NT2/D1 (cell line): Measurements from ENCODE around the gene AKR7A2.

ENCODE experiments used
- SUZ12 ChIP-seq: IDR thresholded peaks from 2 replicates; pipeline ENCODE4 v1.6.1; 2011; ENCODE audit not compliant: insufficient read length, insufficient read depth; ENCODE audit errors: extremely low read depth
- ZNF274 ChIP-seq: IDR thresholded peaks from 2 replicates; pipeline ENCODE4 v1.6.1; 2011; ENCODE audit warnings: mild to moderate bottlenecking, low read depth, low read length

- TF ChIP-seq ZNF274 (no peak), SUZ12 (no peak)
These were observed 15.8 kb upstream of the AKR7A2 start for GRCh38 chr1:19327736-19328135.
